PC-3 (cell line): Measurements from ENCODE around the gene LRRC4B.

Source experiments
- EZH2 ChIP-seq: fragments of 300-600 bp; sonication (generic); IDR thresholded peaks from one replicate; pipeline ENCODE4 v1.6.1; 2017; ENCODE audit warnings: antibody characterized with exemption, mild to moderate bottlenecking, low read length; ENCODE audit not compliant: unreplicated experiment
- TF ChIP-seq, protein P1 (sequence below): fragments of 300-600 bp; sonication (generic); conservative IDR thresholded peaks from 2 replicates; pipeline ENCODE4 v1.5.1; 2017; ENCODE audit warnings: antibody characterized with exemption, low read depth, mild to moderate bottlenecking, low read length

GRCh38 chr19:50548191-50549058 lies 19.8 kb downstream of the LRRC4B start:
- TF ChIP-seq, protein P1, sequence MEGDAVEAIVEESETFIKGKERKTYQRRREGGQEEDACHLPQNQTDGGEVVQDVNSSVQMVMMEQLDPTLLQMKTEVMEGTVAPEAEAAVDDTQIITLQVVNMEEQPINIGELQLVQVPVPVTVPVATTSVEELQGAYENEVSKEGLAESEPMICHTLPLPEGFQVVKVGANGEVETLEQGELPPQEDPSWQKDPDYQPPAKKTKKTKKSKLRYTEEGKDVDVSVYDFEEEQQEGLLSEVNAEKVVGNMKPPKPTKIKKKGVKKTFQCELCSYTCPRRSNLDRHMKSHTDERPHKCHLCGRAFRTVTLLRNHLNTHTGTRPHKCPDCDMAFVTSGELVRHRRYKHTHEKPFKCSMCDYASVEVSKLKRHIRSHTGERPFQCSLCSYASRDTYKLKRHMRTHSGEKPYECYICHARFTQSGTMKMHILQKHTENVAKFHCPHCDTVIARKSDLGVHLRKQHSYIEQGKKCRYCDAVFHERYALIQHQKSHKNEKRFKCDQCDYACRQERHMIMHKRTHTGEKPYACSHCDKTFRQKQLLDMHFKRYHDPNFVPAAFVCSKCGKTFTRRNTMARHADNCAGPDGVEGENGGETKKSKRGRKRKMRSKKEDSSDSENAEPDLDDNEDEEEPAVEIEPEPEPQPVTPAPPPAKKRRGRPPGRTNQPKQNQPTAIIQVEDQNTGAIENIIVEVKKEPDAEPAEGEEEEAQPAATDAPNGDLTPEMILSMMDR, result no peak
- no peak for TF ChIP-seq EZH2
